Muscle of leg (tissue), 16 donors: ENCODE results near the gene REG4. TPM values are rescaled to one million over a fixed set of nuclear protein-coding genes. Genes with fewer than 3 reads are reported as not detected.
"Not testable (repeated sequence)": the region's sequence is repeated elsewhere in the genome, so short reads cannot be mapped to it uniquely, and the experiment has no call there.

Experiments used
- DNase-seq: peaks from one replicate; pipeline ENCODE4 v3.0.0; 2013
- H3K27ac ChIP-seq: one replicate; pipeline ENCODE4 v1.5.1; 2013; ENCODE audit warnings: mild to moderate bottlenecking, low read length, control low read depth
- H3K27me3 ChIP-seq: one replicate; pipeline ENCODE4 v1.6.1; 2013; ENCODE audit warnings: low read length; ENCODE audit not compliant: control insufficient read depth, insufficient read depth
- H3K36me3 ChIP-seq: one replicate; pipeline ENCODE4 v1.6.1; 2013; ENCODE audit warnings: low read length; ENCODE audit not compliant: control insufficient read depth, insufficient read depth
- H3K4me1 ChIP-seq: one replicate; pipeline ENCODE4 v1.6.1; 2013; ENCODE audit warnings: low read length; ENCODE audit not compliant: control insufficient read depth, insufficient read depth
- H3K4me3 ChIP-seq: one replicate; pipeline ENCODE4 v1.5.1; 2013; ENCODE audit warnings: low read length, control low read depth
- H3K9me3 ChIP-seq: replicated peaks from 2 replicates; pipeline ENCODE4 v1.6.1; 2013; ENCODE audit warnings: low read depth, low read length; ENCODE audit not compliant: control insufficient read depth
- WGBS: methylation state at CpG from one replicate; pipeline ENCODE4 v1.1.5; 2013; ENCODE audit warnings: missing lambda C conversion rate; ENCODE audit not compliant: insufficient coverage; 5-methylcytosine and 5-hydroxymethylcytosine counted together
- long read RNA-seq, 11 donors: transcript quantifications; one replicate each; lab custom pipeline, GENCODE V29; 2026
- polyA plus RNA-seq, 8 donors: library from polyadenylated mRNA; unstranded; fragments of 120-200 nt; gene quantifications; one replicate each; pipeline versions ENCODE4 v1.2.1 to v1.2.3, GENCODE V29; 2013; ENCODE audit warnings: inconsistent platforms in 1 of 8, low replicate concordance in 1 of 8; ENCODE audit not compliant: insufficient read length in 8 of 8, insufficient read depth in 1 of 8
- total RNA-seq: library from RNA; stranded (reverse); fragments of 120-200 nt; gene quantifications from one replicate; pipeline ENCODE4 v1.2.4, GENCODE V29; 2013

Gene REG4
- total RNA-seq = not detected
- polyA plus RNA-seq = 10 to 100 TPM in 1 of 8 donors, 1 to 10 TPM in 1, under 1 TPM in 2, not detected in 4; 0.07 to 15.1 (median 3.1) TPM
- long read RNA-seq, donor 1 = 0 reads
- long read RNA-seq, donor 2 = 0 reads
- long read RNA-seq, donor 3 = 0 reads
- long read RNA-seq, donor 4 = 0 reads
- long read RNA-seq, donor 5 = 0 reads
- long read RNA-seq, donor 6 = 0 reads
- long read RNA-seq, donor 7 = 0 reads
- long read RNA-seq, donor 8 = 0 reads
- long read RNA-seq, donor 9 = 0 reads
- long read RNA-seq, donor 10 = 0 reads
- long read RNA-seq, donor 11, partial matches to known transcripts = 0 of 2 reads
- long read RNA-seq, donor 11, other reads (novel, unspliced or antisense) = 0 of 2 reads

GRCh38 chr1:119811387-119811786 is at the start of gene REG4:
Gene REG4 (minus strand): TSS chr1:119811460. CDS start chr1:119808769, 2,691 bp downstream.
- H3K4me3 ChIP-seq = no peak within 1 kb of the TSS
- DNase-seq = no peak
- H3K36me3 ChIP-seq = no peaks in the 10 kb centered on the region
- no peaks in the 10 kb centered on the region for H3K4me1 ChIP-seq
- no CpG with 5 or more reads among the region's 7 CpGs for WGBS
- H3K9me3 ChIP-seq = no peaks in the 10 kb centered on the region
- H3K27me3 ChIP-seq = peaks cover 4% of the 10 kb centered on the region
- H3K27ac ChIP-seq = no peak within 1 kb of the TSS

- Histone ChIP-seq H3K36me3 (no peaks in the 10 kb centered on the region), H3K4me1 (peaks cover 6% of the 10 kb centered on the region), H3K9me3 (no peaks in the 10 kb centered on the region), H3K4me3 (no peak overlapping the region), H3K27me3 (no peaks in the 10 kb centered on the region), H3K27ac (no peak overlapping the region)
- 18% methylated on average over 3 of the region's 4 CpGs for whole genome bisulfite sequencing
- peak; percentile 38 for DNase-seq
Observed at GRCh38 chr1:119859647-119860046, 48.4 kb upstream of the REG4 start.

GRCh38 chr1:119858556-119859214 is 47.4 kb upstream of the REG4 start:
- H3K27ac ChIP-seq, H3K36me3 ChIP-seq, H3K4me3 ChIP-seq, H3K4me1 ChIP-seq, DNase-seq, H3K9me3 ChIP-seq, H3K27me3 ChIP-seq: not testable (repeated sequence)
- 100% methylated on average over 1 of the region's 4 CpGs for WGBS

GRCh38 chr1:119858126-119858525 is 46.9 kb upstream of the REG4 start:
- H3K36me3 ChIP-seq = no peaks in the 10 kb centered on the region
- no peaks in the 10 kb centered on the region for H3K27me3 ChIP-seq
- H3K9me3 ChIP-seq = no peaks in the 10 kb centered on the region
- H3K4me1 ChIP-seq = peaks cover 6% of the 10 kb centered on the region
- DNase-seq = no peak
- no peak overlapping the region for H3K27ac ChIP-seq
- no peak overlapping the region for H3K4me3 ChIP-seq
- WGBS = 60% methylated on average over 2 of the region's 2 CpGs

GRCh38 chr1:119853155-119853554 is 41.9 kb upstream of the REG4 start:
- no peaks in the 10 kb centered on the region for H3K36me3 ChIP-seq
- no peak for DNase-seq
- no peaks in the 10 kb centered on the region for H3K27me3 ChIP-seq
- H3K4me1 ChIP-seq = peaks cover 1% of the 10 kb centered on the region
- H3K27ac ChIP-seq = no peak overlapping the region
- no peaks in the 10 kb centered on the region for H3K9me3 ChIP-seq
- WGBS = 90% methylated on average over 19 of the region's 23 CpGs
- no peak overlapping the region for H3K4me3 ChIP-seq

- H3K4me3 ChIP-seq, H3K4me1 ChIP-seq, H3K27me3 ChIP-seq, H3K9me3 ChIP-seq, DNase-seq, H3K36me3 ChIP-seq, H3K27ac ChIP-seq: not testable (repeated sequence)
- 69% methylated on average over 3 of the region's 6 CpGs for WGBS
Observed at GRCh38 chr1:119844206-119844605, 32.9 kb upstream of the REG4 start.

- no peak for DNase-seq
- no peaks in the 10 kb centered on the region for H3K36me3 ChIP-seq
- 82% methylated on average over 2 of the region's 6 CpGs for WGBS
Observed at GRCh38 chr1:119841306-119841705, 30.0 kb upstream of the REG4 start.

GRCh38 chr1:119840745-119841144 is 29.5 kb upstream of the REG4 start:
- 38% methylated on average over 1 of the region's 1 CpG for WGBS

More at GRCh38 chr1:119841306-119841705, 30.0 kb upstream of the REG4 start:
- Histone ChIP-seq H3K9me3 (no peaks in the 10 kb centered on the region), H3K4me3 (no peak overlapping the region), H3K27ac (no peak overlapping the region), H3K4me1 (no peaks in the 10 kb centered on the region), H3K27me3 (no peaks in the 10 kb centered on the region)

GRCh38 chr1:119838236-119838635 is 27.0 kb upstream of the REG4 start:
- Histone ChIP-seq H3K27ac (no peak overlapping the region), H3K9me3 (no peaks in the 10 kb centered on the region), H3K4me1 (no peaks in the 10 kb centered on the region), H3K27me3 (no peaks in the 10 kb centered on the region), H3K36me3 (no peaks in the 10 kb centered on the region), H3K4me3 (no peak overlapping the region)
- DNase-seq = no peak
- WGBS = 100% methylated on average over 2 of the region's 3 CpGs

More at GRCh38 chr1:119840745-119841144, 29.5 kb upstream of the REG4 start:
- H3K36me3 ChIP-seq = no peaks in the 10 kb centered on the region
- no peaks in the 10 kb centered on the region for H3K9me3 ChIP-seq
- no peaks in the 10 kb centered on the region for H3K4me1 ChIP-seq
- H3K27me3 ChIP-seq = no peaks in the 10 kb centered on the region
- DNase-seq = no peak
- no peak overlapping the region for H3K4me3 ChIP-seq
- H3K27ac ChIP-seq = no peak overlapping the region

GRCh38 chr1:119834990-119835389 is 23.7 kb upstream of the REG4 start:
- Histone ChIP-seq H3K4me1 (no peaks in the 10 kb centered on the region), H3K36me3 (no peaks in the 10 kb centered on the region), H3K9me3 (peaks cover 2% of the 10 kb centered on the region), H3K27ac (no peak overlapping the region), H3K4me3 (no peak overlapping the region), H3K27me3 (no peaks in the 10 kb centered on the region)
- DNase-seq = no peak
- 67% methylated on average over 1 of the region's 4 CpGs for WGBS
